HG03066 (cell line): ENCODE data around the gene AKAP1.

Source experiments
- ATAC-seq: cut with Tn5 transposase; IDR thresholded peaks from one replicate; pipeline ENCODE4 v1.9.1; 2021; ENCODE audit warnings: low read depth; ENCODE audit not compliant: unreplicated experiment

Gene AKAP1

DNA sequence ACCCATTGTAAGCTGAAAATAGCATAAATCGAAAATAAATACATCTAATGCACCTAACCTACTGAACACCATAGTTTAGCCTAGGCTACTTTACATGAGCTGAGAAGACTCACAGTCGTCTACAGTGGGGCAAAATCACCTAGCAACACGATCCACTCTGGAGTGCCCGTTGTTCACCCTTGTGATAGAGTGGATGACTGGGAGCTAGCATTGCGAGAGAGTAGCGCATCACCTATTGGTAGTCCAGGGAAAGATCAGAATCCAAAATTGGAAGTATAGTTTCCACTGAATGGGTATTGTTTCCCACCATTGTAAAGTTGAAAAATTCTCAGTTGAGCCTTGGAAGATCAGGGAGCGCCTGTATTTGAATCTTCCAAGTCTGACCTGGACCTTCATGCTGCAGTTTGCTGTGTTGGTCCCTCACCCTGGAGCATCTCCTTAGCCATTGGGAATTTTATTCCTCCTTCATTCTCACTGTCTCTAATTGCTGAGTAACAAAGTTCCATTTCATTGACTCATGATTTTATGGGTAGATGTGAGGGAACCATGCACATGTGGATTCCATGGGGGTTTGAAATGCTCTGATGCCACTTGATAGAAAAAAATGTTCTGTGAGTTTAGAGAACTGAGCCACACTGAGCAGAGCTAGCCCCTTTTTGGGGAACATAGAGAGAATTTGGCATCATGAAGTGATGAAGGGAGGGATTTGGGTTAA, 19.6 kb downstream of the AKAP1 start:
- no peak for ATAC-seq

DNA sequence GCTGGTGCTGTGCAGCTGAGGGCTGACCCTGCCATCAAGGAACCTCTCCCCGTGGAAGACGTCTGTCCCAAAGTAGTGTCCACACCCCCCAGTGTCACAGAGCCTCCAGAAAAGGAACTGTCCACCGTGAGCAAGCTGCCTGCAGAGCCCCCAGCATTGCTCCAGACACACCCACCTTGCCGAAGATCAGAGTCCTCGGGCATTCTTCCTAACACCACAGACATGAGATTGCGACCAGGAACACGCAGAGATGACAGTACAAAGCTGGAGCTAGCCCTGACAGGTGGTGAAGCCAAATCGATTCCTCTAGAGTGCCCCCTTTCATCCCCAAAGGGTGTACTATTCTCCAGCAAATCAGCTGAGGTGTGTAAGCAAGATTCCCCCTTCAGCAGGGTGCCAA, 20.5 kb downstream of the AKAP1 start:
- no peak for ATAC-seq

DNA sequence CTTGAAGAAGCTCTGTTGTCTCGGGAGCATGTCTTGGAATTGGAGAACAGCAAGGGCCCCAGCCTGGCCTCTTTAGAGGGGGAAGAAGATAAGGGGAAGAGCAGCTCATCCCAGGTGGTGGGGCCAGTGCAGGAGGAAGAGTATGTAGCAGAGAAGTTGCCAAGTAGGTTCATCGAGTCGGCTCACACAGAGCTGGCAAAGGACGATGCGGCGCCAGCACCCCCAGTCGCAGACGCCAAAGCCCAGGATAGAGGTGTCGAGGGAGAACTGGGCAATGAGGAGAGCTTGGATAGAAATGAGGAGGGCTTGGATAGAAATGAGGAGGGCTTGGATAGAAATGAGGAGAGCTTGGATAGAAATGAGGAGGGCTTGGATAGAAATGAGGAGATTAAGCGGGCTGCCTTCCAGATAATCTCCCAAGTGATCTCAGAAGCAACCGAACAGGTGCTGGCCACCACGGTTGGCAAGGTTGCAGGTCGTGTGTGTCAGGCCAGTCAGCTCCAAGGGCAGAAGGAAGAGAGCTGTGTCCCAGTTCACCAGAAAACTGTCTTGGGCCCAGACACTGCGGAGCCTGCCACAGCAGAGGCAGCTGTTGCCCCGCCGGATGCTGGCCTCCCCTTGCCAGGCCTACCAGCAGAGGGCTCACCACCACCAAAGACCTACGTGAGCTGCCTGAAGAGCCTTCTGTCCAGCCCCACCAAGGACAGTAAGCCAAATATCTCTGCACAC, 21.2 kb downstream of the AKAP1 start:
- no peak for ATAC-seq

- ATAC-seq = no peak
Measured at GRCh38 chr17:57106836-57107497, 21.9 kb downstream of the AKAP1 start.

- no peak for ATAC-seq
Measured at GRCh38 chr17:57107498-57108101, 22.6 kb downstream of the AKAP1 start.

DNA sequence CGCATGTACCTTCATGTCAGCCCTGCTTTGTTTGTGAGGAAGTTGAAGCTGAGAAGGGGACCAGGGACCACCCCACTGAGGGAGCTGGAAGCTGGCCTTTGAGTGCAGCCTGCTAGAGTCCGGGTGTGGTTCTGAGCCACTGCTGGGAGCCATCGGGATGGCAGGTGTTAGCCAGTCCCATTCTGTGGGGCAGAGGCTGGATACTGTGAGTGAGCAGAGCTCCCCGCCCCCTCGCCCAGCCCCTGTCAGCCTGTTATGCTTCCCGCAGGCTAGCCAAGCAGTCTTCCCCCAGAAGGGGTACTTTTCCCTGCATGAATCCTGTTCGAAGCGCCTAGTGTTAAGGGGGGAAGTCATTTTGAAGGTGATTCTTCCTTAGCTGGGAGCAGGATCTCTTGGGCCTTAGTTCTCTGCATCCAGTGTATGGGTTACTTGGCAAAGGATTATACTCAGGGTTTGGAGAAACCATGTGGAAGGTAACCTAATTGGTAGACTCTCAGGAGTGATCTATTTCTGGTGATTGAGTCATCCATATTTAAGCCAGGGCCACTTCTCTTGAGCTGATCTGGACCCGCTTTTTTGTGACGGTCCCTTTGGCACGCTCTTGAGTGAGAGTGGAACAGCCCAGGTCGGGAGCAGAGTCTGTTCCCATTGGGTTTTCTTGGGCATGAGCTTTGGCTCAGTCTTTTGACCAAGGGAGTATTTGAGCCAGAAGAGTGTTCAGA, 23.8 kb downstream of the AKAP1 start:
- ATAC-seq = no peak

DNA sequence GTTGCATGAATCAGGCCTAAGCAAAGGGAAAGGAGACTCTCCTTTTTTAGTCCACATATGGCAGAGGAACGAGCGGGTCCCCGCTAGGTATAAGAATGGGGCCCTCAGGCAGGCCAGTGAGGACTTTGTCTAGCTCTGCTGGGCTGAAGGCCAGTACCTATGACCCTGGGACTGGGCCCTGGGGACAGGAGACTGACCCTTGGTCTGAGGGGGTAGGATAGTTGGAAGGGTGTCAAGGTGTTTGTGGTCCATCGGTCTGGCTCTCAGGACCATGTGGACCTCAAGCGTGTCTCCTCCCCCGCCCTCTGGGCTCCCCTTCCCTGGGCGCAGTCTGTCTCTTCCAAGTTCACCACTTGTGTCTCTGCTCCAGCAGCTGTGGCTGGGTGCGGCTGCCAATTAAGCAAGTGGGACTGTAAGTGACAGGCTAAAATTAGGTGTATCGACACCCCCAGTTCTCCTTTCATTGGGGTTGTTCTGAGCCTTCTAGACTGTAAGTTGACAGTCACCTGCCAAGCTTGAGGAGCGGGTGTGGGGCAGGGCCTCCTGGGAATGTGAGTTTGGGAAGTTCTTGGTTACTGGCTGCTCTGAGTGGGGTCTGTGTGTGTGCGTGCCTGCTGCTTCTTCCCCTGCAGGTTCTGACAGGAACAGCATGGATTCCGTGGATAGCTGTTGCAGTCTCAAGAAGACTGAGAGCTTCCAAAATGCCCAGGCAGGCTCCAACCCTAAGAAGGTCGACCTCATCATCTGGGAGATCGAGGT, 24.5 kb downstream of the AKAP1 start:
- no peak for ATAC-seq

DNA sequence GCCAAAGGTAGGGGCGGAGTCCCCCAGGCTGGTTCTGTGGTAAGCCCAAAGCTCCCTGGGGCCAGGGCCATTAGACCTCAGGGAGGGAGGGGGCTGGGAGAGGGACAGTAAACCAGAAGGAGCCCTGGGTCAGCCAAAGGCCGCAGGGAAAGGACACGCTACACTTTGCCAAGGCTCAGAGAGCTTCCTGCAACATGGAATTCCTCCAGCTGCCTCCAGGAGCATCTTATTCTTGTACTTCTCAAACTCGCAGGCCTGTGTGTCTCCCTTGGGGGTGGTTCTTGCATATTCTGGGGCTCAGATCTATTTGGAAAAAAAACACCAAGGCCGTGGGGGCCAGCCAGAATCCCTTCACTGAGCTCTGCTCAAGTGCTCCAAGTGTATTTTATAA, 25.1 kb downstream of the AKAP1 start:
- ATAC-seq = no peak

- ATAC-seq = no peak
Measured at GRCh38 chr17:57110579-57111325, 25.7 kb downstream of the AKAP1 start.

DNA sequence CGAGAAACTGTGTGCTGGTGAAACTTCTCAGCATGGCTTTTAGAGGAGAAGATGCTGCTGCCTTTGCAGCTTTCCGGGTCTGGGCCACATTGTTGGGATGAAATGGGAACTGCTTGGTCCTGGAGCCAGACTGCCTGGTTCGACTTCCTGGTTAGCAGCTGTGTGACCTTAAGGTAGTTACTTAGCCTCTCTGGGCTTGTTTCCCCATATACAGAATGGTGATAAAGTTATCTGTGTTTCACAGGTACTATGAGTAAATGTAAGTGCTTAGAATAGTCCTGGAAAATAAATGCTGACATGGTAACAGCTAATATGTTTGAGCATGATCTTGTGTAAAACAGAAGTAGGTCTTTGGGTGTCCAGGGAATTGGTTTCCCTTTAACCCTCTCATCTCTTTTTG, 26.3 kb downstream of the AKAP1 start:
- ATAC-seq = no peak

- no peak for ATAC-seq
Measured at GRCh38 chr17:57113011-57113410, 28.0 kb downstream of the AKAP1 start.

GRCh38 chr17:57113656-57114055, 28.6 kb downstream of the AKAP1 start:
- ATAC-seq = no peak

GRCh38 chr17:57114085-57114673, 29.1 kb downstream of the AKAP1 start:
- ATAC-seq = no peak

DNA sequence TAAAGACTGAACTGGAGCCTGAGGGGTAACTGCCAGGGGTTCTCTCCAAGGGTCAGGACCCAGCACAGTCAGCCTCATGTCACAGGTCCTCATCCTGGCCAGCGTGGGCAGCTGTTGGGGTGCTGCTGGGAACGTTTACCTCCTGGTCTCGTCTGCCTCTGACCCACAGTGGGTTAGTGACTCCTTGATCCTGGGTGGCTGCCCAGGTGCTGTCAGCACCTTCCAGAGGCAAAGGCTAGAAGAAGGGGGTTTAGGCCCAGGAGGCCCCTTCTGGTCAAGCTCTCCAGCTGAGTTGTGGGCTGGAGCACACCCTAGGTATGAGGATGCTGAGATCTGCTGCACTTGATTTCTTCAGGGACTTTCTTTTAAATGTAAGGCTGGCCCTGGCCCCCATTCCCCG, 30.3 kb downstream of the AKAP1 start:
- no peak for ATAC-seq

DNA sequence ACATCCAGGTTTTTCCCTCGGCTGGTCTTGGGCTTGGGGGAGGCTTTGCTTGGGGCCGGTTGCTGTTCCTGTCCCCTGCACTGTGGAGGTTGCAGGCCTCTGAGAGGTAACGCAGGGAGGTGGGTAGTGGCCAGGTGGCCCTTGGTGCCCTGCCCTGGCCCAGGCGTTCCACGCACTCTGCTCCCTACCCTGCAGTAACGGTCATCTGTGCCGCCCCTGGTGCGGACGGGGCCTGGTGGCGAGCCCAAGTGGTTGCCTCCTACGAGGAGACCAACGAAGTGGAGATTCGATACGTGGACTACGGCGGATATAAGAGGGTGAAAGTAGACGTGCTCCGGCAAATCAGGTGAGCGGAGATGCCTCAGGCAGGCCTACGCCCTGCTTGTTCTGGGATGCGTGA, 30.9 kb downstream of the AKAP1 start:
- ATAC-seq = no peak

DNA sequence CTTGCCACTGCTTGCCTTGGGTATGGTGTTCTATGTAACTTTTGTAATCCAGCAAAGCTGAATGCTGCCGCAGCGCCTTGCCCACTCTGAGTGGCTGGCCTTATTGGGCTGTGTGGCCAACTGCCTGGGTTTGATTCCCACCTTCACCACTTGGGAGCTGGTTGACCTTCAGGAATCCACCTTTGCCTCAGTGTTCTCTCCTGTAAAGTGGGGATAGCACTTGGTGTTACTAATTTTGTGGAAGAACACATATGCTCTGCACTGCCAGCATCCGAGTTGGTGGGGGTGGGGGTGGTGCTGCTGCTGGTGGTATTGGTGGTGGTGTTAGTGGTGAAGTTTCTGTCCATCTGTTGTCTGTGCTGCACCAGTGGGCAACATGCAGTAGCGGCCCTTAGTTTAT, 32.8 kb downstream of the AKAP1 start:
- no peak for ATAC-seq

DNA sequence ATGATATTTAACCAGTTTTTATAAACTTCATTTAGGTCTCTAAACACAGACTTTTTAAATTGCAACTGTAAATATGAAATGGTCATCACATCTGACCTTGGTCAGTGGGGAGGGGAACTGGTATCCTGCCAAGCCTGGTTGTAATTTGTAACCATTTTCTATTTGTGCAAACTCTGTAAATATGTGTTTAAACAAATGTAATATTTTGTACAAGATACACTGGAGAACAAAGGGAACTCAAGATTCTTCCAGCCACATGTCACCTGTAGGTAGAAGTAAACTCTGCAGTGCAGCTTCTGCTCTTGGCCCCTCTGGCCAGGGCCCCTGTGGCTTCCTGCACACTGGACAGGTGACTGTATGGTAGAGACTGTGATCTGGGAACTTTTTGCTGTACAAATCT, 35.8 kb downstream of the AKAP1 start:
- no peak for ATAC-seq

DNA sequence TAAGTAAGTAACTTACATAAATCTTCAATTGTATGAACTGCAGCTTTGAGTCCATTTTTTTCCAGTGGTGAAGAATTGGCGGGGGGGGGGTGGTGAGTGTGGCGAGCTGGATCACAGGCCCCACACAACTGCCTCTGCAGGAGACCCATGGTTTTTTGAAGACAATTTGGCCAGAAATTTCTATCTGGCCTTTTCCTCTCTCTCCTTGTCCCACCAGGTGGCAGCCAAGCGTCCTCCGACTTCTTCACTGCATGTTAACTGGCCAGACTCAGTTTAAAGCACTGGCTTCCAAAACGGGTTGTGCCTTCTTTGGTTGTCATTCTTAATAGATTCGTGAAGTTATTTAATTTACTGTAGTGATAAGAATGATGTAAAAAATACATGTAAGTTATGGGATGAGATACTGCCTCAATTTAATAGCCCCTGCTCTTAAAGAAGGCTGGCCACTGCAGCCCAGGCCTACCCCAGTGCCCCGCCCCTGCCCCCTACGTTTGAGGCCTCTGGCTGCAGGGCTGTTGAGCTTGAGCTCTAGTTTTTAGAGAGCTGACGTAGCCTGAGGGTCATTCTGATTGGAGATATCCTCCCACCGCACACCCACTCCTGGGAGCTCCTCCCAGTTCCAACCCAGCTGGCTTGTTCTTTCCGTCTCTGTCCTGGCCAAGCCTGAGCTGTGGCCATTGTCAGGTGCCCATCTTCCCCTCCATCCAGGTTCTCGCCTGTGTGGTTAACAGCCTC, 36.4 kb downstream of the AKAP1 start:
- no peak for ATAC-seq
